B cell (primary cell): ENCODE data around the gene NEBL.

Experiments
- CTCF ChIP-seq: fragments of 200-600 bp; IDR thresholded peaks from one replicate; pipeline ENCODE4 v1.8.0; 2022; ENCODE audit warnings: antibody characterized with exemption, mild to moderate bottlenecking
- EZH2 ChIP-seq: IDR thresholded peaks from 2 replicates; pipeline ENCODE4 v1.6.1; 2012; ENCODE audit warnings: borderline replicate concordance, low read depth, mild to moderate bottlenecking, moderate library complexity, low read length; ENCODE audit not compliant: insufficient read depth, poor library complexity, severe bottlenecking

GRCh38 chr10:20856484-20856883 is 40.6 kb downstream of the NEBL start:
- TF ChIP-seq CTCF = no peak
- no peak for TF ChIP-seq EZH2
